SK-N-SH (cell line): ENCODE results near the gene PAPPA2. TPM values are rescaled to one million over a fixed set of nuclear protein-coding genes. Genes with fewer than 3 reads are reported as not detected.

Experiments
- CTCF ChIA-PET: fragments of 300-600, 350-600 bp; formaldehyde crosslinking; extraction: SDS; loops from one replicate; lab custom pipeline; 2021; lab: Yijun Ruan, JAX
- POLR2A ChIA-PET: fragments of 350-600 bp; sonication (Branson Sonifier 250); formaldehyde crosslinking; extraction: SDS; loops from one replicate; lab custom pipeline; 2020; ENCODE audit warnings: antibody characterized with exemption, inconsistent platforms; lab: Yijun Ruan, JAX
- DNase-seq: peaks from one replicate; pipeline ENCODE4 v3.0.0; 2012
- H2AFZ ChIP-seq: fragments of 200-600 bp; sonication (generic); 2 replicates; pipeline ENCODE4 v1.8.1; 2016; ENCODE audit warnings: antibody characterized with exemption, mild to moderate bottlenecking, low read depth
- H3F3A ChIP-seq: fragments of 200-600 bp; sonication (generic); replicated peaks from 2 replicates; pipeline ENCODE3; 2016; ENCODE audit warnings: antibody characterized with exemption, mild to moderate bottlenecking; ENCODE audit not compliant: insufficient read depth
- H3K27ac ChIP-seq, 2 experiments: fragments of 200-500 bp in 1 of 2; fragments of 200-600 bp in 1 of 2; sonication (Bioruptor generic) in 1 of 2; sonication (generic), shearing (Covaris generic) in 1 of 2; 2 replicates each; pipeline versions ENCODE4 v1.5.1 to v1.6.1; 2014 to 2016; ENCODE audit warnings: low read depth in 2 of 2, inconsistent platforms in 1 of 2, low read length in 1 of 2, mild to moderate bottlenecking in 1 of 2, mixed read lengths in 1 of 2
- H3K27me3 ChIP-seq: fragments of 200-600 bp; sonication (generic), shearing (Covaris generic); 2 replicates; pipeline ENCODE4 v1.6.1; 2016; ENCODE audit warnings: mixed run types; ENCODE audit not compliant: insufficient read depth
- H3K36me3 ChIP-seq, 2 experiments: fragments of 200-500 bp in 1 of 2; fragments of 200-600 bp in 1 of 2; sonication (Bioruptor generic) in 1 of 2; sonication (generic) in 1 of 2; replicated peaks in 1 of 2; 2 replicates each; pipeline versions ENCODE3 to v1.5.1; 2014 to 2016; ENCODE audit warnings: low read length in 1 of 2, mild to moderate bottlenecking in 1 of 2; ENCODE audit not compliant: insufficient read depth in 2 of 2, control insufficient read depth in 1 of 2
- H3K4me1 ChIP-seq, 2 experiments: fragments of 200-500 bp in 1 of 2; fragments of 200-600 bp in 1 of 2; sonication (Bioruptor generic) in 1 of 2; sonication (generic), shearing (Covaris generic) in 1 of 2; 2 replicates each; pipeline versions ENCODE4 v1.5.1 to v1.6.1; 2014 to 2016; ENCODE audit warnings: low read depth in 1 of 2, low read length in 1 of 2, mixed run types in 1 of 2; ENCODE audit not compliant: insufficient read depth in 2 of 2, control insufficient read depth in 1 of 2
- H3K4me2 ChIP-seq: fragments of 200-600 bp; sonication (generic), shearing (Covaris generic); 2 replicates; pipeline ENCODE4 v1.6.1; 2017; ENCODE audit warnings: mixed run types
- H3K4me3 ChIP-seq, 2 experiments: fragments of 200-500 bp in 1 of 2; fragments of 200-600 bp in 1 of 2; sonication (Bioruptor generic) in 1 of 2; sonication (generic), shearing (Covaris generic) in 1 of 2; 2 replicates each; pipeline versions ENCODE4 v1.5.1 to v1.8.1; 2014 to 2016; ENCODE audit warnings: low read depth in 2 of 2, inconsistent platforms in 1 of 2, low read length in 1 of 2, mild to moderate bottlenecking in 1 of 2, mixed read lengths in 1 of 2, moderate library complexity in 1 of 2
- H3K79me2 ChIP-seq: fragments of 200-600 bp; sonication (generic); 2 replicates; pipeline ENCODE4 v1.8.1; 2017; ENCODE audit warnings: mild to moderate bottlenecking; ENCODE audit not compliant: insufficient read depth
- H3K9ac ChIP-seq: fragments of 200-600 bp; sonication (generic); 2 replicates; pipeline ENCODE4 v1.6.1; 2017; ENCODE audit warnings: mixed run types
- H3K9me2 ChIP-seq: fragments of 200-600 bp; sonication (generic); 2 replicates; pipeline ENCODE4 v1.6.1; 2017; ENCODE audit warnings: mixed run types
- H3K9me3 ChIP-seq: fragments of 200-600 bp; sonication (generic); 2 replicates; pipeline ENCODE4 v1.6.1; 2017; ENCODE audit warnings: mixed run types, mild to moderate bottlenecking, moderate library complexity
- H4K20me1 ChIP-seq: fragments of 200-600 bp; sonication (generic); 2 replicates; pipeline ENCODE4 v1.6.1; 2017; ENCODE audit warnings: mild to moderate bottlenecking, mixed run types; ENCODE audit not compliant: insufficient read depth
- EP300 ChIP-seq, 2 experiments: IDR thresholded peaks; 2 replicates each; pipeline versions ENCODE4 v1.4.0 to v1.6.1; 2012; ENCODE audit warnings: borderline replicate concordance in 1 of 2, low read depth in 1 of 2, low read length in 1 of 2
- EZH2phosphoT487 ChIP-seq: fragments of 200-600 bp; sonication (generic); IDR thresholded peaks from 2 replicates; pipeline ENCODE4 v1.6.1; 2017; ENCODE audit warnings: low read depth, mixed run types, mild to moderate bottlenecking, antibody characterized with exemption, moderate library complexity, borderline replicate concordance
- FOXM1 ChIP-seq: IDR thresholded peaks from 2 replicates; pipeline ENCODE4 v1.4.0; 2012; ENCODE audit warnings: low read depth, mild to moderate bottlenecking
- JUND ChIP-seq: IDR thresholded peaks from 2 replicates; pipeline ENCODE4 v1.4.0; 2012
- NRF1 ChIP-seq: IDR thresholded peaks from 2 replicates; pipeline ENCODE4 v1.6.1; 2012; ENCODE audit warnings: low read depth, mild to moderate bottlenecking, low read length
- RCOR1 ChIP-seq: fragments of 150-350 bp; IDR thresholded peaks from 2 replicates; pipeline ENCODE4 v1.6.1; 2017; ENCODE audit warnings: antibody characterized with exemption, low read length
- SIN3A ChIP-seq: IDR thresholded peaks from 2 replicates; pipeline ENCODE4 v1.6.1; 2012; ENCODE audit warnings: low read depth, mild to moderate bottlenecking, low read length, moderate library complexity, borderline replicate concordance
- SMC3 ChIP-seq: IDR thresholded peaks from 2 replicates; pipeline ENCODE4 v1.6.1; 2012; ENCODE audit warnings: low read depth, low read length, improper control_type of control experiment
- TAF1 ChIP-seq: IDR thresholded peaks from 2 replicates; pipeline ENCODE4 v1.6.1; 2012; ENCODE audit warnings: low read depth, mild to moderate bottlenecking, low read length, moderate library complexity, borderline replicate concordance
- WGBS: methylation state at CpG from one replicate; pipeline ENCODE4 v1.1.6; 2017; ENCODE audit warnings: low lambda C conversion rate; 5-methylcytosine and 5-hydroxymethylcytosine counted together
- polyA plus RNA-seq, 3 experiments: library from polyadenylated mRNA; depleted of rRNA; stranded (reverse); fragments of >200 nt; gene quantifications; 2 replicates each; pipeline ENCODE4 v1.2.3, GENCODE V29; 2012
- TF ChIP-seq, protein P1 (sequence below): fragments of 200-600 bp; sonication (generic); IDR thresholded peaks from 2 replicates; pipeline ENCODE4 v1.6.1; 2017; ENCODE audit warnings: antibody characterized with exemption, mild to moderate bottlenecking, moderate library complexity
- TF ChIP-seq, protein P2 (sequence below): fragments of 150-350 bp; IDR thresholded peaks from 2 replicates; pipeline ENCODE4 v1.6.1; 2016; ENCODE audit warnings: mild to moderate bottlenecking, low read depth, low read length
- TF ChIP-seq, protein P3 (sequence below): IDR thresholded peaks from 2 replicates; pipeline ENCODE4 v1.4.0; 2012; ENCODE audit warnings: low read depth, borderline replicate concordance

Gene PAPPA2
- polyA plus RNA-seq, 1 of the 3 experiments (the other 2 are of a cell fraction): 0.02 TPM

DNA sequence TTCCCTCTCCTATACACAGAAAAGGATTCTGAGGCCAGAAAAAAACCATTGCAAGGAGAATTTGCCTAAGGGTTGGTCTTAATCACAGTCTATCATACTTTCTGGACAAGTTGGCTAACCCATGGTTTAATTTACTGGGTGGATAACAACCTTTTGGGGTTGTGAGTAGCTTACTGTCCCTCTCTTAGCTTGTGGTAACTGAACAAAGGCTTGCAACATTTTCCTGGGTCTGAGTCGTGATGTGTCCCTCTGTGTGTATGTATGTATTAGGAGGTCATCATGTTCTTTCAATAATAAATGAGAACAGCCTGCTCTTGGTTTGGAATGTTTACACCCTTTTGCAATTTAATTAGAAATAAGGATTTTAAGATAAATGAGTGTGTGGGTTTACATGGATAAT, 36.7 kb downstream of the PAPPA2 start:
- no peak overlapping the region for H3K4me2 ChIP-seq
- H3K9me3 ChIP-seq: no peaks in the 10 kb centered on the region
- CTCF ChIA-PET: no interaction called here
- TF ChIP-seq JUND (no peak), NRF1 (no peak), EZH2phosphoT487 (no peak), RCOR1 (no peak), TAF1 (no peak)
- TF ChIP-seq, protein P1, sequence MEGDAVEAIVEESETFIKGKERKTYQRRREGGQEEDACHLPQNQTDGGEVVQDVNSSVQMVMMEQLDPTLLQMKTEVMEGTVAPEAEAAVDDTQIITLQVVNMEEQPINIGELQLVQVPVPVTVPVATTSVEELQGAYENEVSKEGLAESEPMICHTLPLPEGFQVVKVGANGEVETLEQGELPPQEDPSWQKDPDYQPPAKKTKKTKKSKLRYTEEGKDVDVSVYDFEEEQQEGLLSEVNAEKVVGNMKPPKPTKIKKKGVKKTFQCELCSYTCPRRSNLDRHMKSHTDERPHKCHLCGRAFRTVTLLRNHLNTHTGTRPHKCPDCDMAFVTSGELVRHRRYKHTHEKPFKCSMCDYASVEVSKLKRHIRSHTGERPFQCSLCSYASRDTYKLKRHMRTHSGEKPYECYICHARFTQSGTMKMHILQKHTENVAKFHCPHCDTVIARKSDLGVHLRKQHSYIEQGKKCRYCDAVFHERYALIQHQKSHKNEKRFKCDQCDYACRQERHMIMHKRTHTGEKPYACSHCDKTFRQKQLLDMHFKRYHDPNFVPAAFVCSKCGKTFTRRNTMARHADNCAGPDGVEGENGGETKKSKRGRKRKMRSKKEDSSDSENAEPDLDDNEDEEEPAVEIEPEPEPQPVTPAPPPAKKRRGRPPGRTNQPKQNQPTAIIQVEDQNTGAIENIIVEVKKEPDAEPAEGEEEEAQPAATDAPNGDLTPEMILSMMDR: no peak
- TF ChIP-seq, all 33 proteins: peak for 0
- POLR2A ChIA-PET: no interaction called here
- H3K4me1 ChIP-seq: no peaks in the 10 kb centered on the region
- DNase-seq: no peak
- H2AFZ ChIP-seq: no peak overlapping the region
- WGBS: 8% methylated on average over 1 of the region's 1 CpG
- H3F3A ChIP-seq: no peaks in the 10 kb centered on the region
- H3K27ac ChIP-seq: no peak overlapping the region
- H3K9ac ChIP-seq: no peak overlapping the region
- H3K9me2 ChIP-seq: no peaks in the 10 kb centered on the region
- no peaks in the 10 kb centered on the region for H3K36me3 ChIP-seq
- H4K20me1 ChIP-seq: no peaks in the 10 kb centered on the region
- no peaks in the 10 kb centered on the region for H3K79me2 ChIP-seq
- H3K4me3 ChIP-seq: no peak overlapping the region
- H3K27me3 ChIP-seq: no peaks in the 10 kb centered on the region

DNA sequence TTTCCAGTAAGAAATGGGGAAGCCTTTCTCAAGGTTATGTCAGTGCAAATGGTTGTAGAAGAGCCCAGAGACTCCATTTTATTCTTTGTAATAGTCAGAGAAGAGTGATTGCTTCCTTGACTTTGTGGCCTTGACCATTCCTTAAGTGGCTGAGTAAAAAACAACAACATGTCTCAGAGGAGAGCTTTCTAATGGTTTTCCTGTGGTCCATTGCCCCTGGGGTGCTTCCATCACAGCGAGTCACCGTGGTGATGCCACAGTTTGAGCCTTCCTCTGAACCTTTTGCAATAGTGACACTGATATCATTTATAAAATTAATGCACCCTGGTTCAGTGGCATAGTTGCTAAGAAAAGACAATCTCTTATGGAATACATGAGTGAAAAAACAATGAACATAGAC, 38.6 kb downstream of the PAPPA2 start:
- CTCF ChIA-PET: interaction anchor here (1.3 kb wide), 1 partner anchor 11 kb away, joined by 3 read pairs; no protein-coding TSS in a partner anchor

More for the DNA sequence above, 38.6 kb downstream of the PAPPA2 start:
- H3F3A ChIP-seq: no peaks in the 10 kb centered on the region
- H3K4me2 ChIP-seq: no peak overlapping the region
- H2AFZ ChIP-seq: no peak overlapping the region
- H3K9me3 ChIP-seq: no peaks in the 10 kb centered on the region
- 4% methylated on average over 2 of the region's 2 CpGs for WGBS
- no peaks in the 10 kb centered on the region for H3K79me2 ChIP-seq
- H3K36me3 ChIP-seq: no peaks in the 10 kb centered on the region
- H4K20me1 ChIP-seq: no peaks in the 10 kb centered on the region
- H3K9me2 ChIP-seq: no peaks in the 10 kb centered on the region
- DNase-seq: no peak
- POLR2A ChIA-PET: no interaction called here
- no peaks in the 10 kb centered on the region for H3K4me1 ChIP-seq
- no peak overlapping the region for H3K9ac ChIP-seq
- no peak overlapping the region for H3K27ac ChIP-seq
- H3K4me3 ChIP-seq: no peak overlapping the region
- H3K27me3 ChIP-seq: no peaks in the 10 kb centered on the region
- TF ChIP-seq NRF1 (no peak), TAF1 (no peak), EZH2phosphoT487 (no peak), EP300 (IDR thresholded peaks at IDR 0.05; ENCODE audit: borderline replicate concordance in 1 of 2, low read depth in 1 of 2, low read length in 1 of 2) (no peak), SMC3 (no peak), JUND (no peak), SIN3A (no peak), FOXM1 (no peak), RCOR1 (no peak)
- TF ChIP-seq, protein P2, sequence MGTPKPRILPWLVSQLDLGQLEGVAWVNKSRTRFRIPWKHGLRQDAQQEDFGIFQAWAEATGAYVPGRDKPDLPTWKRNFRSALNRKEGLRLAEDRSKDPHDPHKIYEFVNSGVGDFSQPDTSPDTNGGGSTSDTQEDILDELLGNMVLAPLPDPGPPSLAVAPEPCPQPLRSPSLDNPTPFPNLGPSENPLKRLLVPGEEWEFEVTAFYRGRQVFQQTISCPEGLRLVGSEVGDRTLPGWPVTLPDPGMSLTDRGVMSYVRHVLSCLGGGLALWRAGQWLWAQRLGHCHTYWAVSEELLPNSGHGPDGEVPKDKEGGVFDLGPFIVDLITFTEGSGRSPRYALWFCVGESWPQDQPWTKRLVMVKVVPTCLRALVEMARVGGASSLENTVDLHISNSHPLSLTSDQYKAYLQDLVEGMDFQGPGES: no peak
- TF ChIP-seq, protein P1: no peak
- TF ChIP-seq, protein P3, sequence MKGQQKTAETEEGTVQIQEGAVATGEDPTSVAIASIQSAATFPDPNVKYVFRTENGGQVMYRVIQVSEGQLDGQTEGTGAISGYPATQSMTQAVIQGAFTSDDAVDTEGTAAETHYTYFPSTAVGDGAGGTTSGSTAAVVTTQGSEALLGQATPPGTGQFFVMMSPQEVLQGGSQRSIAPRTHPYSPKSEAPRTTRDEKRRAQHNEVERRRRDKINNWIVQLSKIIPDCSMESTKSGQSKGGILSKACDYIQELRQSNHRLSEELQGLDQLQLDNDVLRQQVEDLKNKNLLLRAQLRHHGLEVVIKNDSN: no peak
